ENCODE data around the gene PCSK2. TPM values are rescaled to one million over a fixed set of nuclear protein-coding genes. Genes with fewer than 3 reads are reported as not detected.

PCSK2 gene
- total RNA-seq, 4 donors from 2014 or later: 0.29 TPM; not detected in 3

DNA sequence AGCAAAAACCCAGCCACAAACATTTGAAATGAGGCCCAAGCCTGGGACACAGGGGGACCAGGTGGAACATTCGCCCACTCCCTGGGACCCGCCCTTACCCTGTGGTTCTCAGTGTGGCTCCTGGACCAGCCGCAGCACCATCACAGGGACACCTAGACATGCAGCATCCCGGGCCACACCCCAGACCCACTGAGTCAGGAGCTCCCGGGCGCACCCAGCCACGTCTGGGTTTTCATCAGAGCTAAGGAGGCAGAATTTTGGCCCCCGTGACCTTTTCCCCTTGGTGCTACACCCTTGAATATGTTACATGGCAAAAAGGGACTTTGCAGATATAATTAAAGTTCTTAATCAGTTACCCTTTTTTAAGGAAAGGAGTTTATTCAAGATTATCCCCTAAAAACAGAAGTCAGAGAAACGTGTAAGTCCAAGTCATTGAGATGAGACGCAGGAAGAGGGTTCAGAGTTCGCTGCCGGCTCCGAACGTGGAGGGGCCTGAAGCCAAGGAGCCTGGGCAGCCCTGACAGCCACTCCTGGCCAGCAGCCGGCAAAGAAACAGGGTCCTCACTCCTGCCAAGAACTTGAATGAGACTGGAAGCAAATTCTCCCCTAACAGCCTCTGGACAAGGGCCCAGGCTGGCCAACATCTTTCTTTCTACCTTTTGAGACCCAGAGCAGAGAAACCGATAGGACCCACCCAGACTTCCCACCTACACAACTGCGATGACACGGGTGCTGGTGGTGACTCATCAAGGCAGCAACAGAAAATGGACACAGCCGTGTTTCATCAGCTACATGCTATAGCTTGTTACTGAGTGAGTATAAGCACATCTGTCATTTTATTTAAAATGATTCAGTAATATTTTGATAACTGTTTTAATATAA is 279.0 kb downstream of the PCSK2 start:
- intact Hi-C loops (cut with DNase I; ENCODE audit: low total_unique reads) (loop anchor here (2.0 kb wide), 3 partner anchors 65 to 771 kb away; partner anchors contain the start of gene DSTN), in situ Hi-C loops (cut with MboI; ENCODE audit: low sequenced_read_pairs in 4 of 4) (loop anchor here in 3 of 4 donors (10.0 to 25.0 kb wide), 3 partner anchors 399 to 756 kb away; no protein-coding TSS in a partner anchor)
- peaks cover 8 to 11% of the 10 kb centered on the region in 2 donors for H3K4me1 ChIP-seq
- H3K36me3 ChIP-seq: no peaks in the 10 kb centered on the region
- DNase-seq (no peak), ATAC-seq (no peak)
- no peak overlapping the region for H3K27ac ChIP-seq
- H3K9me3 ChIP-seq: no peaks in the 10 kb centered on the region
- no peak for TF ChIP-seq POLR2A (IDR thresholded peaks at IDR 0.05)
- no peak for TF ChIP-seq CTCF (IDR thresholded peaks at IDR 0.05 in 4 of 5, conservative IDR thresholded peaks at IDR 0.05 in 1 of 5)
- peak overlapping the region in 3 of 4 donors; percentile 47 to 55 (median 55) for H3K4me3 ChIP-seq
- H3K27me3 ChIP-seq: no peaks in the 10 kb centered on the region

DNA sequence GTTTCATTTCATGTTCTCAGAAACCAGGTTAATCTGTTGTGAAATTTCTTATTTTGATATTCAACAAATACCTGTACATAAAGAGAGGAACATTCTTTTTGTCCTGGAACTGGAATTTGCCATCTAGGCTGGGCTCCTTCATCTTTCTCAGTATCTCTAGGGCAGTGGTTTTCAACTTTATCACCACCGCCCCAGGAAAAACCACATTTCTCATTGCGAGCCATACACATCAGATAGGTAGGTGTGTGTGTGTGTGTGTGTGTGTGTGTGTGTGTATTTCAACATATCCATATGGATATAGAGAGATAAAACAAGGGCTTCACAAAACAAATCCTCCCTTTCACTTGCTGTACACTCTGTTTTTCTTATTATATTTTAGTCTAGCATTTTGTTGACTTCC is 280.2 kb downstream of the PCSK2 start:
- Histone ChIP-seq H3K27ac (no peak overlapping the region), H3K4me1 (peaks cover 8 to 11% of the 10 kb centered on the region in 2 donors), H3K9me3 (no peaks in the 10 kb centered on the region), H3K36me3 (no peaks in the 10 kb centered on the region), H3K4me3 (no peak overlapping the region), H3K27me3 (no peaks in the 10 kb centered on the region)
- intact Hi-C loops (cut with DNase I; ENCODE audit: low total_unique reads): no loop called here
- DNase-seq (no peak), ATAC-seq (no peak)
- in situ Hi-C loops (cut with MboI; ENCODE audit: low sequenced_read_pairs in 4 of 4): loop anchor here in 3 of 4 donors (10.0 to 25.0 kb wide), 3 partner anchors 398 to 755 kb away; no protein-coding TSS in a partner anchor
- no peak for TF ChIP-seq POLR2A (IDR thresholded peaks at IDR 0.05)
- TF ChIP-seq CTCF (IDR thresholded peaks at IDR 0.05 in 4 of 5, conservative IDR thresholded peaks at IDR 0.05 in 1 of 5): no peak

GRCh38 chr20:17507531-17507930 is 280.7 kb downstream of the PCSK2 start:
- Histone ChIP-seq H3K27ac (no peak overlapping the region), H3K4me3 (no peak overlapping the region), H3K9me3 (no peaks in the 10 kb centered on the region), H3K27me3 (no peaks in the 10 kb centered on the region), H3K4me1 (peaks cover 8 to 11% of the 10 kb centered on the region in 2 donors), H3K36me3 (no peaks in the 10 kb centered on the region)
- no peak for DNase-seq
- intact Hi-C loops (cut with DNase I; ENCODE audit: low total_unique reads) (no loop called here), in situ Hi-C loops (cut with MboI; ENCODE audit: low sequenced_read_pairs in 4 of 4) (loop anchor here in 3 of 4 donors (10.0 to 25.0 kb wide), 3 partner anchors 397 to 755 kb away; no protein-coding TSS in a partner anchor)
- TF ChIP-seq CTCF (IDR thresholded peaks at IDR 0.05 in 4 of 5, conservative IDR thresholded peaks at IDR 0.05 in 1 of 5) (no peak), POLR2A (IDR thresholded peaks at IDR 0.05) (no peak)
- ATAC-seq: no peak

DNA sequence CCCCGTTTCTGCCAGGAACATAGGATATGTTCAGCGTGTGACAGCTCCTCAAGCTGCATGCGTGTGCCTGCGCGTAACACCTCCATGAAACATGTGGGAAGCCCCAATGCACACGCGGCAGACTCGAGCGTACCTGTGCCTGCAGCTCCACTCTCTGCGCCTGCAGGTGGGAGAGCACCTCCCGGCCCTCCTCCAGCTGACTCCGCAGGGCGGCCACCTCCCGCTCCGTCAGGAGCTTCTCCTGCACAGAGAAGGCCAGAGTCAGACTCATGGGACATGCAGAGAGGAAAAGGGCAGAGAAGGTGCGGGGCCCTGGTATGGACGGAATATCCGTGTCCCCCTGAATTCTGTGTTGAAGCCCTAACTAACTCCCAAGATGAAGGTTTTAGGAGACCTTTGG is 281.9 kb downstream of the PCSK2 start:
- DNase-seq: no peak
- intact Hi-C loops (cut with DNase I; ENCODE audit: low total_unique reads): no loop called here
- Histone ChIP-seq H3K9me3 (no peaks in the 10 kb centered on the region), H3K27ac (no peak overlapping the region), H3K4me3 (no peak overlapping the region), H3K36me3 (no peaks in the 10 kb centered on the region), H3K4me1 (peaks cover 8 to 11% of the 10 kb centered on the region in 2 donors), H3K27me3 (no peaks in the 10 kb centered on the region)
- ATAC-seq: no peak
- TF ChIP-seq CTCF (IDR thresholded peaks at IDR 0.05 in 4 of 5, conservative IDR thresholded peaks at IDR 0.05 in 1 of 5) (no peak), POLR2A (IDR thresholded peaks at IDR 0.05) (no peak)
- in situ Hi-C loops (cut with MboI; ENCODE audit: low sequenced_read_pairs in 4 of 4): loop anchor here in 3 of 4 donors (10.0 to 25.0 kb wide), 3 partner anchors 396 to 754 kb away; no protein-coding TSS in a partner anchor
